ENCODE measurements around the gene C20orf144. TPM values are rescaled to one million over a fixed set of nuclear protein-coding genes. Genes with fewer than 3 reads are reported as not detected.
A peak's percentile ranks its signal among the peaks of the same experiment; 100 is the strongest.

Gene C20orf144
- total RNA-seq, 1 experiment from 2014 or later = not detected

GRCh38 chr20:33684533-33685327 lies 22.6 kb downstream of the C20orf144 start:
- H3K27ac ChIP-seq (ENCODE audit: low read length) = peak overlapping the region; percentile 80
- DNase-seq (ENCODE audit: low read depth, low spot score) (no peak), ATAC-seq (no peak)
- intact Hi-C loops (cut with micrococcal nuclease; ENCODE audit: unreplicated experiment) = no loop called here
- ChIA-PET POLR2A (no interaction called here), CTCF (interaction anchor here (0.5 kb wide), 1 partner anchor 169 kb away, joined by 4 read pairs; no protein-coding TSS in a partner anchor)
- H3K4me1 ChIP-seq (ENCODE audit: control insufficient read depth, insufficient read depth, low read length) = peaks cover 6% of the 10 kb centered on the region
- H3K27me3 ChIP-seq (ENCODE audit: control insufficient read depth, insufficient read depth, low read length) = no peaks in the 10 kb centered on the region
- BruUV-seq (replicated peaks) = TSS peak; percentile 69
- H3K4me3 ChIP-seq (ENCODE audit: low read depth in 2 of 2, low read length in 2 of 2) = peak overlapping the region; percentile 58 to 83
- TF ChIP-seq POLR2AphosphoS5 (IDR thresholded peaks at IDR 0.05; ENCODE audit: low read depth, low read length) = no peak; the same call in 1 of the 2 replicates
- TF ChIP-seq SIN3A (IDR thresholded peaks at IDR 0.05; ENCODE audit: borderline replicate concordance, insufficient read depth, low read depth, low read length) = no peak
- no peak for TF ChIP-seq CTCF (IDR thresholded peaks at IDR 0.05)
- TF ChIP-seq, protein P1, sequence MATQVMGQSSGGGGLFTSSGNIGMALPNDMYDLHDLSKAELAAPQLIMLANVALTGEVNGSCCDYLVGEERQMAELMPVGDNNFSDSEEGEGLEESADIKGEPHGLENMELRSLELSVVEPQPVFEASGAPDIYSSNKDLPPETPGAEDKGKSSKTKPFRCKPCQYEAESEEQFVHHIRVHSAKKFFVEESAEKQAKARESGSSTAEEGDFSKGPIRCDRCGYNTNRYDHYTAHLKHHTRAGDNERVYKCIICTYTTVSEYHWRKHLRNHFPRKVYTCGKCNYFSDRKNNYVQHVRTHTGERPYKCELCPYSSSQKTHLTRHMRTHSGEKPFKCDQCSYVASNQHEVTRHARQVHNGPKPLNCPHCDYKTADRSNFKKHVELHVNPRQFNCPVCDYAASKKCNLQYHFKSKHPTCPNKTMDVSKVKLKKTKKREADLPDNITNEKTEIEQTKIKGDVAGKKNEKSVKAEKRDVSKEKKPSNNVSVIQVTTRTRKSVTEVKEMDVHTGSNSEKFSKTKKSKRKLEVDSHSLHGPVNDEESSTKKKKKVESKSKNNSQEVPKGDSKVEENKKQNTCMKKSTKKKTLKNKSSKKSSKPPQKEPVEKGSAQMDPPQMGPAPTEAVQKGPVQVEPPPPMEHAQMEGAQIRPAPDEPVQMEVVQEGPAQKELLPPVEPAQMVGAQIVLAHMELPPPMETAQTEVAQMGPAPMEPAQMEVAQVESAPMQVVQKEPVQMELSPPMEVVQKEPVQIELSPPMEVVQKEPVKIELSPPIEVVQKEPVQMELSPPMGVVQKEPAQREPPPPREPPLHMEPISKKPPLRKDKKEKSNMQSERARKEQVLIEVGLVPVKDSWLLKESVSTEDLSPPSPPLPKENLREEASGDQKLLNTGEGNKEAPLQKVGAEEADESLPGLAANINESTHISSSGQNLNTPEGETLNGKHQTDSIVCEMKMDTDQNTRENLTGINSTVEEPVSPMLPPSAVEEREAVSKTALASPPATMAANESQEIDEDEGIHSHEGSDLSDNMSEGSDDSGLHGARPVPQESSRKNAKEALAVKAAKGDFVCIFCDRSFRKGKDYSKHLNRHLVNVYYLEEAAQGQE (IDR thresholded peaks at IDR 0.05; ENCODE audit: insufficient read depth in 1 of 2, low read depth in 2 of 2, low read length in 1 of 2) = no peak
- TF ChIP-seq TCF7L2 (IDR thresholded peaks at IDR 0.05; ENCODE audit: low read depth, low read length) = no peak
- no peaks in the 10 kb centered on the region for H3K36me3 ChIP-seq (ENCODE audit: control insufficient read depth, insufficient read depth, low read length)
- in situ Hi-C loops (cut with HindIII; ENCODE audit: low pct_unique_long_range_greater_than_20kb, low sequenced_read_pairs) = no loop called here
- no peaks in the 10 kb centered on the region for H3K9me3 ChIP-seq (ENCODE audit: control insufficient read depth, insufficient read depth, low read depth, low read length)

DNA sequence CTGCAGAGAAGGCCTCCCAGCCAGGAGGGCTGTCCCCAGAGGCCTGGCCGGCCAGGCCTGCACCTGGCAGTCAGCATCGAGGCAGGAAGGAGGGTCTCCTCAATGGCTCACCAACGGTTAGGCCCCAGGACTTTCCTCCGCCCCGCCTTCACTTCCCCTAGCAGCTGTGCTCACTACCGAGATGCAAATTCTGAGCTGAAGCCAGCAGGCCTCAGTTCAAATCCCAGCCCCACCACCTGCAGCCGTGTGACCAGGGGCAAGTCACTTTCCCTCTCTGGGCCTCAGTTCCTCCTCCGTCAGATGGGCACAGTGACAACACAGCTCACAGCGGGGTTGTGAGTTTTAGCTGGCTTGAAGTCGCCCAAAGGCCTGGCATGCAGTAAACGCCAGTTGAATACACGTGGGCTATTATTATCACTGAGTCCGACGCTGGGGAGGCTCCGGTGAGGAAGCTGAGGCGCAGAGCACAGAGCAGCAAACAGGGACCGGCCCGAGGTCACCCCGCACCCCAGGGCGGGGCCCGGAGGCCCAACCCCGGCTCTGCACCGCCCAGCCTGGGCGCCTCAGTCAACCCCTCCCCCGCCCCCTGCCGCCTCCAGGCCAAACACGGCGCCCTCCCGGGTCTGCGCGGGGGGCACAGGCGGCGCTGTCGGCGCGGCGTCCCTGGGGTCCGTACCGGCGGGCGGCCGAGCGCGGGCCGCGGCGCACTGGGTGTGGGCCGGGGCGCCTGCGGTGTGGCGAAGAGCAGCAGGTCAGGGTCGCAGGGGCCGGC lies 23.4 kb downstream of the C20orf144 start:
- Histone ChIP-seq H3K27ac (ENCODE audit: low read length) (peak overlapping the region; percentile 80), H3K4me1 (ENCODE audit: control insufficient read depth, insufficient read depth, low read length) (peaks cover 6% of the 10 kb centered on the region), H3K4me3 (ENCODE audit: low read depth in 2 of 2, low read length in 2 of 2) (peak overlapping the region; percentile 58 to 83), H3K27me3 (ENCODE audit: control insufficient read depth, insufficient read depth, low read length) (no peaks in the 10 kb centered on the region), H3K36me3 (ENCODE audit: control insufficient read depth, insufficient read depth, low read length) (no peaks in the 10 kb centered on the region), H3K9me3 (ENCODE audit: control insufficient read depth, insufficient read depth, low read depth, low read length) (no peaks in the 10 kb centered on the region)
- BruUV-seq (replicated peaks) = no TSS peak
- intact Hi-C loops (cut with micrococcal nuclease; ENCODE audit: unreplicated experiment) (no loop called here), in situ Hi-C loops (cut with HindIII; ENCODE audit: low pct_unique_long_range_greater_than_20kb, low sequenced_read_pairs) (no loop called here)
- ChIA-PET POLR2A (no interaction called here), CTCF (interaction anchor here (0.5 kb wide), 1 partner anchor 274 kb away, joined by 4 read pairs; no protein-coding TSS in a partner anchor)
- no peak for TF ChIP-seq POLR2AphosphoS5 (IDR thresholded peaks at IDR 0.05; ENCODE audit: low read depth, low read length)
- no peak for TF ChIP-seq SIN3A (IDR thresholded peaks at IDR 0.05; ENCODE audit: borderline replicate concordance, insufficient read depth, low read depth, low read length)
- no peak for TF ChIP-seq TCF7L2 (IDR thresholded peaks at IDR 0.05; ENCODE audit: low read depth, low read length)
- TF ChIP-seq CTCF (IDR thresholded peaks at IDR 0.05) = no peak
- TF ChIP-seq, protein P1 (IDR thresholded peaks at IDR 0.05; ENCODE audit: insufficient read depth in 1 of 2, low read depth in 2 of 2, low read length in 1 of 2) = no peak
- ATAC-seq (peak; percentile 73), DNase-seq (ENCODE audit: low read depth, low spot score) (no peak)
